Ovary (tissue), 10 donors: ENCODE measurements around the gene TLE5. TPM values are rescaled to one million over a fixed set of nuclear protein-coding genes. Genes with fewer than 3 reads are reported as not detected.
A peak's percentile ranks its signal among the peaks of the same experiment; 100 is the strongest.

Source experiments
- DNase-seq, 5 donors: peaks; one replicate each; pipeline ENCODE4 v3.0.0-alpha.2; 2019 to 2020
- H3K27ac ChIP-seq, 2 donors: fragments of 200-600 bp; one replicate each; pipeline versions ENCODE4 v1.5.1 to v1.8.0; 2019 to 2022
- H3K27me3 ChIP-seq: fragments of 200-600 bp; one replicate; pipeline ENCODE4 v1.8.0; 2022
- H3K36me3 ChIP-seq: fragments of 200-600 bp; sonication (generic); one replicate; pipeline ENCODE4 v1.5.1; 2019
- H3K4me1 ChIP-seq: one replicate; pipeline ENCODE4 v1.8.1; 2013; ENCODE audit warnings: mild to moderate bottlenecking, moderate library complexity; ENCODE audit not compliant: insufficient read depth
- H3K4me3 ChIP-seq: fragments of 200-600 bp; sonication (generic); one replicate; pipeline ENCODE4 v1.5.1; 2017
- H3K9me3 ChIP-seq, 2 donors: fragments of 200-600 bp in 1 of 2; sonication (generic) in 1 of 2; one replicate each; pipeline versions ENCODE4 v1.5.1 to v1.8.1; 2013 to 2019; ENCODE audit warnings: mild to moderate bottlenecking in 1 of 2, moderate library complexity in 1 of 2
- EP300 ChIP-seq: sonication (generic); formaldehyde crosslinking; IDR thresholded peaks from one replicate; pipeline ENCODE4 v1.6.1; 2017; ENCODE audit warnings: antibody characterized with exemption
- POLR2A ChIP-seq: fragments of 450-650 bp; IDR thresholded peaks from one replicate; pipeline ENCODE4 v1.6.1; 2017; ENCODE audit warnings: antibody characterized with exemption, mild to moderate bottlenecking, moderate library complexity
- WGBS, 3 donors: extraction: QIAGEN DNeasy Blood & Tissue Kit in 1 of 3; methylation state at CpG; one replicate each; pipeline versions ENCODE4 v1.1.5 to v1.1.7; 2013 to 2017; 5-methylcytosine and 5-hydroxymethylcytosine counted together
- intact Hi-C, 4 donors: fragments of 100-400 bp; cut with DNase I; formaldehyde crosslinking; loops; one replicate each; pipeline versions ENCODE4 v1.11.0 to v1.15.1; 2022 to 2023
- long read RNA-seq, 3 donors: library from polyadenylated mRNA in 2 of 3; unstranded in 2 of 3; transcript quantifications; one replicate each; pipeline ENCODE4 v2.0.0 and lab custom pipeline, GENCODE V29; 2021 to 2026
- polyA plus RNA-seq, 2 donors: library from polyadenylated mRNA; stranded (reverse); fragments of 200-250 nt in 1 of 2; fragments of 350-450 nt in 1 of 2; fragmentation: Illumina TruSeq in 1 of 2; extraction: RNeasy Lipid Tissue Mini Kit (QIAGEN cat#74804) in 1 of 2; gene quantifications; one replicate each; pipeline ENCODE4 v1.2.3, GENCODE V29; 2013 to 2014
- total RNA-seq, 7 donors: library from RNA; depleted of rRNA in 2 of 7; stranded (reverse); fragments of >200 nt in 2 of 7; fragmentation: NEBNext Ultra II Directional in 3 of 7; extraction: Animal tissue kit (Norgen Biotek cat#: 25700) in 3 of 7; gene quantifications; one replicate each; pipeline versions ENCODE4 v1.1.0 to v1.2.4, GENCODE V29; 2016 to 2023
- TF ChIP-seq, protein P1 (sequence below), 3 donors: fragments of 450-650 bp in 2 of 3; fragments of 200-600 bp in 1 of 3; IDR thresholded peaks; one replicate each; pipeline versions ENCODE4 v1.5.1 to v1.8.0; 2016 to 2022; ENCODE audit warnings: antibody characterized with exemption in 3 of 3, mild to moderate bottlenecking in 1 of 3
- donor health status: DM: no; HTN: no; CAD: no; lungs with moderate emphysema.
- donor health status: DM: no; HTN: no; CAD: no.
- donor health status: Bipolar disorder and iron deficiency.
- donor health status: DM: yes; HTN: yes; CAD: no.
- donor health status: DM: no; HTN: no; CAD: no.
- donor health status: DM: yes; HTN: yes; CAD: no.

Gene TLE5, protein sequence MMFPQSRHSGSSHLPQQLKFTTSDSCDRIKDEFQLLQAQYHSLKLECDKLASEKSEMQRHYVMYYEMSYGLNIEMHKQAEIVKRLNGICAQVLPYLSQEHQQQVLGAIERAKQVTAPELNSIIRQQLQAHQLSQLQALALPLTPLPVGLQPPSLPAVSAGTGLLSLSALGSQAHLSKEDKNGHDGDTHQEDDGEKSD
- total RNA-seq (100 to 1,000 TPM; 274 to 670 (median 503) TPM), polyA plus RNA-seq (100 to 1,000 TPM; 241 to 530 TPM)
- long read RNA-seq, donor 1, transcript AES-201 (7 exons, 1,884 nt): minor isoform, 12 of 163 reads
- long read RNA-seq, donor 1, transcript AES-202 (7 exons, 1,608 nt): minor isoform, 14 of 163 reads
- long read RNA-seq, donor 1, transcript AES-207 (6 exons, 942 nt): major isoform, 76 of 163 reads
- long read RNA-seq, donor 1, partial matches to known transcripts: 7 of 163 reads
- long read RNA-seq, donor 1, other reads (novel, unspliced or antisense): 53 of 163 reads
- long read RNA-seq, donor 2, transcript AES-205 (2 exons, 367 nt): minor isoform, 6 of 96 reads
- long read RNA-seq, donor 2, transcript AES-202 (7 exons, 1,608 nt): major isoform, 60 of 96 reads
- long read RNA-seq, donor 2, transcript AES-207 (6 exons, 942 nt): minor isoform, 7 of 96 reads
- long read RNA-seq, donor 2, partial matches to known transcripts: 7 of 96 reads
- long read RNA-seq, donor 2, other reads (novel, unspliced or antisense): 6 of 96 reads
- long read RNA-seq, donor 3, transcript AES-207 (6 exons, 942 nt): minor isoform, 80 of 496 reads
- long read RNA-seq, donor 3, transcript AES-201 (7 exons, 1,884 nt): minor isoform, 7 of 496 reads
- long read RNA-seq, donor 3, transcript AES-202 (7 exons, 1,608 nt): major isoform, 229 of 496 reads
- long read RNA-seq, donor 3, partial matches to known transcripts: 7 of 496 reads
- long read RNA-seq, donor 3, other reads (novel, unspliced or antisense): 169 of 496 reads

DNA sequence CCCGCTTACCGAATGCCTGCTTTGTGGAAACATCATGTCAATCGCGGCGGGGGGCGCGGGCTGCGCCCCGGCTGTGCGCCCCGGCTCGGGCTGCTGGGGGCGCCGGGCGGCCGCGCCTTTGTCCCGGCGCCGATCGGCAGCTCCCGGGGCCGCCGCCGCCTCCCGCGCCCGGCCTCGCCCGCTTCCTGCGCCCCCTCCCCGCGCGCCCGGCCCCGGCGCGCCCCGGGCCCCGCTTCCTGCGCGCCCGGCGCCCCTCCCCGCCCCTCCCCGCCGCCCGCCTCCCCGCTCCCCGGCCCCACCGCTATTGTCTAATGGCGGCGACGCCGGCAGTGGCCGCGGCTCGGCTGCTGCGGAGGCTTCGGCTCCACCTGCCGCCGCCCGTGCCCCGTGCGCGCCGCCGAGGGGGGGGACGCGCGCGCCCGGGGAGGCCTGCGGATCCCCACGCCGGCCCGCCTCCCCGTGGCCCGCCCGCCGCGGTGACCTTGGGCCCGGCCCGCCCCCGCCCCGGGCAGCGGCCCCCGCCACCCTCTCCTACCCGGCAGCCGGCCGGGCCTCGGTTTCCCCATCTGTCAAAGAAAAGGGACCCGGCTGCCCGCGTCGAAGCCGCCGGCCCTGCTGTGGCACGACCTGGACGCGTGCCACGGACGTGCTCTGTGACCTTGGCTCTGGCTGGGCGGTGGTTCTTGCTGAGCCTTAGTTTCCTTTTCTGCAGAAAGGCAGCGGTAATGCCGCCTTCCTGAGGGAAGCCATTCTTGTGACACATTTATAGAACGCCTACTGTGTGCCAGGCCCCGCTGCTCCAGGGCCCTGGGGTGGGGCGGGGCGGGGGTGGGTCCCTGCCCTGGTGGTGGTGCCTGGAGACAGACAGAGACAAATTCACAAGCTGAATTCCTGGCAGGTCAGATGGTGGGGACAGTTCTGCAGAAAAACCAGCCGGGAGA is at the start of gene TLE5:
Gene TLE5 (minus strand): TSS at position 331 of the 941 bp plus-strand sequence. CDS start 295 bp downstream, at position 36.
- no peaks in the 10 kb centered on the region for H3K9me3 ChIP-seq
- H3K4me1 ChIP-seq: peaks cover 4% of the 10 kb centered on the region
- H3K27me3 ChIP-seq: no peaks in the 10 kb centered on the region
- H3K27ac ChIP-seq: peak within 1 kb of the TSS; percentile 96
- H3K4me3 ChIP-seq: peak within 1 kb of the TSS; percentile 75
- WGBS, 3 donors: 2 to 4% (median 3%) methylated on average over 33 to 110 of the region's 111 CpGs
- TF ChIP-seq EP300 (no peak), POLR2A (peak; percentile 25)
- DNase-seq: peak; percentile 69 to 83 (median 79)
- H3K36me3 ChIP-seq: no peaks in the 10 kb centered on the region
- intact Hi-C loops: no loop called here

DNA sequence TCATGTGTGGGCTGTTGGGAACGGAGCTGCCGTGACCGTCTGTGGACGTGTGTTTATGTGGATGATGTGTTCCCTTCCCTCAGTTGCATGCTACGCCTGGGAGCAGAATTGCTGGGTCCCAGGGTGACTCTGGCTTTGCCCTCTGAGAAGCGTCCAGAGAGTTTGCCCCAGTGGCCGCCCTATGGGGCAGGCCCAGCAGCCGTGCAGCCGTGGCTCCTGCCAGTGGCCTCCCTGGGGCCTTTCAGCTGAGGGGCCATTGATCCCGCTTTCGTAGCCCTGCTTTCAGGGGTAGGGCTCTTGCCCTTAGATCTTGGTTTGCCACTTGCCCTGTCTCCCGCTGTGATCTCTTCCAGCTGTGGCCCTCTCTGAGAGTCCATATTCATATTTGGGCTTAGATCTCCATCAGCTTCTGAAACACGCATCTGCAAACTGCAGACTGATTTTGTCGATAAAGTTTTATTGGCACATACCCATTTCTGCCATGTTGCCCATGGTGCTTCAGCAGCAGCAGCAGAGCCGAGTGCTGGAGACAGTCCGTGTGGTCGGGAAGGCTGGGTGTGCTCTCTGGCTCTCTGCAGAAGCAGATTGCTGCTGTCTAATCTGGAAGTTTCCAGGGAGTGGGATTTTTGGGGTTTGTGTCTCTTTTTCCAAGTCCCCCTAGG is 49.4 kb upstream of the TLE5 start:
- no peak for DNase-seq
- H3K36me3 ChIP-seq: no peaks in the 10 kb centered on the region
- H3K27me3 ChIP-seq: no peaks in the 10 kb centered on the region
- 95 to 99% (median 95%) methylated on average over 17 of the region's 17 CpGs for WGBS, 3 donors
- no peak overlapping the region for H3K27ac ChIP-seq
- intact Hi-C loops: loop anchor here in 1 of 4 donors (10.0 kb wide), 1 partner anchor 157 kb away; no protein-coding TSS in a partner anchor
- H3K9me3 ChIP-seq: no peaks in the 10 kb centered on the region
- H3K4me3 ChIP-seq: no peak overlapping the region
- peaks cover under 1% of the 10 kb centered on the region for H3K4me1 ChIP-seq
- TF ChIP-seq EP300 (no peak), POLR2A (no peak)
- TF ChIP-seq, protein P1, sequence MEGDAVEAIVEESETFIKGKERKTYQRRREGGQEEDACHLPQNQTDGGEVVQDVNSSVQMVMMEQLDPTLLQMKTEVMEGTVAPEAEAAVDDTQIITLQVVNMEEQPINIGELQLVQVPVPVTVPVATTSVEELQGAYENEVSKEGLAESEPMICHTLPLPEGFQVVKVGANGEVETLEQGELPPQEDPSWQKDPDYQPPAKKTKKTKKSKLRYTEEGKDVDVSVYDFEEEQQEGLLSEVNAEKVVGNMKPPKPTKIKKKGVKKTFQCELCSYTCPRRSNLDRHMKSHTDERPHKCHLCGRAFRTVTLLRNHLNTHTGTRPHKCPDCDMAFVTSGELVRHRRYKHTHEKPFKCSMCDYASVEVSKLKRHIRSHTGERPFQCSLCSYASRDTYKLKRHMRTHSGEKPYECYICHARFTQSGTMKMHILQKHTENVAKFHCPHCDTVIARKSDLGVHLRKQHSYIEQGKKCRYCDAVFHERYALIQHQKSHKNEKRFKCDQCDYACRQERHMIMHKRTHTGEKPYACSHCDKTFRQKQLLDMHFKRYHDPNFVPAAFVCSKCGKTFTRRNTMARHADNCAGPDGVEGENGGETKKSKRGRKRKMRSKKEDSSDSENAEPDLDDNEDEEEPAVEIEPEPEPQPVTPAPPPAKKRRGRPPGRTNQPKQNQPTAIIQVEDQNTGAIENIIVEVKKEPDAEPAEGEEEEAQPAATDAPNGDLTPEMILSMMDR (IDR thresholded peaks at IDR 0.05): no peak

DNA sequence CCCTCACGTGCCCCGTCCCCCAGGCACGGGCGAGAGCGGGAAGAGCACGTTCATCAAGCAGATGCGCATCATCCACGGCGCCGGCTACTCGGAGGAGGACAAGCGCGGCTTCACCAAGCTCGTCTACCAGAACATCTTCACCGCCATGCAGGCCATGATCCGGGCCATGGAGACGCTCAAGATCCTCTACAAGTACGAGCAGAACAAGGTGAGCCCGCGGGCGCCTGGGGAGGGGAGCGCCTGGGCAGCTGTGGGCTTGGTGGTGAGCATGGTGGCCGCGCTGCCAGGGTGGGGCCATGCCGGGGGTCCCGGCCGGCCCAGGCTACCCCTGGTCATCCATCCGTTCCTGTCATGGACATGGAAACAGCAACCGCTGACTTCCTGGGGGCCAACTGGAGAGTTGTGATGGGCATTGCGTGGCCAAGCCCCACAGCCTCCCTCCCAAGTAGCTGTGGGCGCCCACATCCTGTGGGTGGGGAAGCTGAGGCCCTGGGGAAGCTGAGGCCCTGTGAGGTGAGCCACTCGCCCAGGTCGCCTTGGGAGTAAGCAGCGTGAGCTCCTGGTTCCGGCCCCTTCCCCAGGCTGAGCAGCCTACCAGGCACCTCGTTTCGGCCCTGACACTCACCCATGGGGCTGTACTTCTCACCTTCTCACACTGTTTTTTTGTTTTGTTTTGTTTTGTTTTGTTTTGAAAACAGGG is 48.0 kb upstream of the TLE5 start:
- Histone ChIP-seq H3K9me3 (no peaks in the 10 kb centered on the region), H3K4me1 (peaks cover 3% of the 10 kb centered on the region), H3K36me3 (no peaks in the 10 kb centered on the region), H3K27ac (no peak overlapping the region), H3K4me3 (no peak overlapping the region), H3K27me3 (no peaks in the 10 kb centered on the region)
- peak in 1 of 5 donors; percentile 19 for DNase-seq
- intact Hi-C loops: loop anchor here in 1 of 4 donors (10.0 kb wide), 1 partner anchor 155 kb away; no protein-coding TSS in a partner anchor
- WGBS, 3 donors: 90 to 93% (median 90%) methylated on average over 36 to 37 of the region's 37 CpGs
- TF ChIP-seq POLR2A (no peak), EP300 (no peak)
- TF ChIP-seq, protein P1 (IDR thresholded peaks at IDR 0.05): no peak

DNA sequence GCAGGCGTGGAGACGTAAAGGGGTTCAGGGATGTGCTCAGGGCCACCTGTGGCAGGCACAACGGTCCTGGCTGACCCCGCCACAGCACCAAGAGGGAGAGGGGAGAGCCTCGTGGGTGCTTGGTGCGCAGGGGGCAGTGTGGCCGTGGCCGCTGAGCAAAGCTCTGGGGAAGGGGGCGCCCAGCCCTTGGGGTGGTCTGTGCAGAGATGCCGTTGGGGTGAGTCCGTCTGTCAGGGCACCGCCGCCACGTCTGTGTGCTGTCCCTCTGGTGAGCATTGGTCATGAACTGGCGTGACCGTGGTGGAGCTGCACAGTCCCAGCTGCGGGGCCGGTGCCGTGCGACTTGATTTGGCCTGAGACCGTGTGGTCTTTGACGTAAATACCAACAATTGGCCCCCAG is 47.2 kb upstream of the TLE5 start:
- H3K9me3 ChIP-seq: no peaks in the 10 kb centered on the region
- 88 to 91% (median 91%) methylated on average over 22 of the region's 22 CpGs for WGBS, 3 donors
- intact Hi-C loops: loop anchor here in 1 of 4 donors (10.0 kb wide), 1 partner anchor 155 kb away; no protein-coding TSS in a partner anchor
- TF ChIP-seq, protein P1 (IDR thresholded peaks at IDR 0.05): no peak
- TF ChIP-seq POLR2A (no peak), EP300 (no peak)
- peak in 1 of 5 donors; percentile 17 for DNase-seq
- peaks cover 4% of the 10 kb centered on the region for H3K4me1 ChIP-seq
- H3K4me3 ChIP-seq: no peak overlapping the region
- no peaks in the 10 kb centered on the region for H3K36me3 ChIP-seq
- H3K27ac ChIP-seq: no peak overlapping the region
- no peaks in the 10 kb centered on the region for H3K27me3 ChIP-seq
